Left lung (tissue), 10 donors: ENCODE measurements around the gene FOXO1. TPM values are rescaled to one million over a fixed set of nuclear protein-coding genes. Genes with fewer than 3 reads are reported as not detected.

Experiments
- ATAC-seq: fragments of 200-7000 bp; cut with Tn5 transposase; one replicate; pipeline ENCODE4 v1.9.1; 2020; ENCODE audit warnings: moderate library complexity
- DNase-seq, 4 donors: peaks; one replicate each; pipeline ENCODE4 v3.0.0-alpha.2; 2013 to 2020
- H3K27ac ChIP-seq, 2 donors: fragments of 200-600 bp; sonication (generic) in 1 of 2; one replicate each; pipeline versions ENCODE4 v1.5.0 to v1.8.0; 2020 to 2021
- H3K27me3 ChIP-seq, 2 donors: fragments of 200-600 bp; sonication (generic) in 1 of 2; one replicate each; pipeline versions ENCODE4 v1.5.0 to v1.8.0; 2020 to 2021
- H3K36me3 ChIP-seq, 2 donors: fragments of 200-600 bp; sonication (generic) in 1 of 2; one replicate each; pipeline versions ENCODE4 v1.5.0 to v1.8.0; 2020 to 2021
- H3K4me1 ChIP-seq, 2 donors: fragments of 200-600 bp; one replicate each; pipeline ENCODE4 v1.8.0; 2021
- H3K4me3 ChIP-seq, 2 donors: fragments of 200-600 bp; sonication (generic) in 1 of 2; one replicate each; pipeline versions ENCODE4 v1.5.0 to v1.8.0; 2020 to 2021; ENCODE audit warnings: mild to moderate bottlenecking in 1 of 2
- H3K9me3 ChIP-seq, 2 donors: fragments of 200-600 bp; sonication (generic) in 1 of 2; one replicate each; pipeline versions ENCODE4 v1.5.0 to v1.8.0; 2020 to 2021
- CTCF ChIP-seq, 2 donors: fragments of 200-600 bp; sonication (generic) in 1 of 2; IDR thresholded peaks; one replicate each; pipeline versions ENCODE4 v1.5.0 to v1.8.0; 2021; ENCODE audit warnings: antibody characterized with exemption in 2 of 2
- intact Hi-C, 2 donors: fragments of 100-400 bp; cut with DNase I; formaldehyde crosslinking; loops; one replicate each; pipeline versions ENCODE4 v1.11.2 to v1.14.2; 2022
- polyA plus RNA-seq, 6 donors: library from polyadenylated mRNA; unstranded; fragments of 120-200 nt; gene quantifications; one replicate each; pipeline ENCODE4 v1.2.1, GENCODE V29; 2013; ENCODE audit not compliant: insufficient read length in 6 of 6
- total RNA-seq, 2 donors: library from RNA; stranded (reverse); fragmentation: NEBNext Ultra II Directional; extraction: Animal tissue kit (Norgen Biotek cat#: 25700); gene quantifications; one replicate each; pipeline ENCODE4 v1.2.1, GENCODE V29; 2021
- donor health status: DM: no; HTN: yes; CAD: no.
- donor health status: DM: no; HTN: no; CAD: no.

FOXO1 gene
- total and polyA plus RNA-seq, 8 donors: 12.1 to 24.0 (median 13.8) TPM

GRCh38 chr13:40672765-40673397 lies 6.4 kb upstream of the FOXO1 start:
- H3K9me3 ChIP-seq: no peaks in the 10 kb centered on the region
- DNase-seq (no peak), ATAC-seq (no peak)
- intact Hi-C loops: no loop called here
- H3K36me3 ChIP-seq: no peaks in the 10 kb centered on the region
- no peak overlapping the region for H3K27ac ChIP-seq
- no peaks in the 10 kb centered on the region for H3K27me3 ChIP-seq
- peaks cover 0 to 7% of the 10 kb centered on the region in 2 donors for H3K4me1 ChIP-seq
- no peak for TF ChIP-seq CTCF (IDR thresholded peaks at IDR 0.05)
- H3K4me3 ChIP-seq: no peak overlapping the region

- no peak overlapping the region for H3K4me3 ChIP-seq
- H3K4me1 ChIP-seq: peaks cover 0 to 13% of the 10 kb centered on the region in 2 donors
- no peaks in the 10 kb centered on the region for H3K36me3 ChIP-seq
- no peaks in the 10 kb centered on the region for H3K9me3 ChIP-seq
- H3K27me3 ChIP-seq: no peaks in the 10 kb centered on the region
- ATAC-seq: no peak
- no peak for TF ChIP-seq CTCF (IDR thresholded peaks at IDR 0.05)
- intact Hi-C loops: no loop called here
- DNase-seq: no peak
- H3K27ac ChIP-seq: no peak overlapping the region
Observed at GRCh38 chr13:40671956-40672764, 5.7 kb upstream of the FOXO1 start.

GRCh38 chr13:40670307-40670706 lies 3.9 kb upstream of the FOXO1 start:
- DNase-seq (no peak), ATAC-seq (no peak)
- no peaks in the 10 kb centered on the region for H3K9me3 ChIP-seq
- intact Hi-C loops: no loop called here
- H3K4me1 ChIP-seq: peaks cover 0 to 13% of the 10 kb centered on the region in 2 donors
- no peak overlapping the region for H3K4me3 ChIP-seq
- TF ChIP-seq CTCF (IDR thresholded peaks at IDR 0.05): no peak
- no peak overlapping the region for H3K27ac ChIP-seq
- H3K36me3 ChIP-seq: no peaks in the 10 kb centered on the region
- no peaks in the 10 kb centered on the region for H3K27me3 ChIP-seq

- Histone ChIP-seq H3K4me3 (no peak overlapping the region), H3K27ac (no peak overlapping the region), H3K9me3 (no peaks in the 10 kb centered on the region), H3K4me1 (peaks cover 6 to 24% of the 10 kb centered on the region in 2 donors), H3K27me3 (no peaks in the 10 kb centered on the region), H3K36me3 (no peaks in the 10 kb centered on the region)
- peak; percentile 31 to 43 for TF ChIP-seq CTCF (IDR thresholded peaks at IDR 0.05)
- intact Hi-C loops: no loop called here
- DNase-seq: peak in 1 of 4 donors; percentile 37
- ATAC-seq: no peak
Observed at GRCh38 chr13:40668335-40668734, 1.9 kb upstream of the FOXO1 start.

- intact Hi-C loops: no loop called here
- TF ChIP-seq CTCF (IDR thresholded peaks at IDR 0.05): no peak
- ATAC-seq (no peak), DNase-seq (no peak)
- Histone ChIP-seq H3K4me1 (peaks cover 11 to 31% of the 10 kb centered on the region in 2 donors), H3K9me3 (no peaks in the 10 kb centered on the region), H3K4me3 (peak overlapping the region; percentile 73 to 93), H3K36me3 (no peaks in the 10 kb centered on the region), H3K27me3 (no peaks in the 10 kb centered on the region), H3K27ac (peak overlapping the region; percentile 97 to 98)
Observed at GRCh38 chr13:40667622-40667978, 1.2 kb upstream of the FOXO1 start.
